Natural killer cell (primary cell): ENCODE results near the gene RTBDN. TPM values are rescaled to one million over a fixed set of nuclear protein-coding genes. Genes with fewer than 3 reads are reported as not detected.

ENCODE experiments used
- ATAC-seq, 3 donors: fragments of 150-1000 bp in 2 of 3; fragments of 200-7000 bp in 1 of 3; cut with Tn5 transposase; 1 replicate in 1 of 3; 2 replicates in 2 of 3; pipeline ENCODE4 v1.10.0; 2021; ENCODE audit warnings: mild to moderate bottlenecking in 2 of 3, moderate library complexity in 2 of 3
- DNase-seq, 2 donors: peaks; one replicate each; pipeline versions ENCODE4 v3.0.0 to v3.0.0-alpha.2; 2013 to 2021; ENCODE audit warnings: mixed read lengths in 1 of 2
- H3K27ac ChIP-seq: one replicate; pipeline ENCODE4 v1.5.1; 2013; ENCODE audit warnings: mild to moderate bottlenecking, low read length
- H3K27me3 ChIP-seq: one replicate; pipeline ENCODE4 v1.6.1; 2013; ENCODE audit warnings: low read length; ENCODE audit not compliant: control insufficient read depth, insufficient read depth
- H3K36me3 ChIP-seq: one replicate; pipeline ENCODE4 v1.6.1; 2013; ENCODE audit warnings: low read length; ENCODE audit not compliant: control insufficient read depth, insufficient read depth
- H3K4me1 ChIP-seq: one replicate; pipeline ENCODE4 v1.6.1; 2013; ENCODE audit warnings: low read length; ENCODE audit not compliant: control insufficient read depth, insufficient read depth
- H3K4me3 ChIP-seq: one replicate; pipeline ENCODE4 v1.5.1; 2013; ENCODE audit warnings: low read length
- H3K9me3 ChIP-seq: one replicate; pipeline ENCODE4 v1.6.1; 2013; ENCODE audit warnings: low read length; ENCODE audit not compliant: control insufficient read depth, insufficient read depth
- H3K27ac Mint-ChIP-seq, 2 donors: one replicate each; pipeline ENCODE4 v1.8.0; 2022; ENCODE audit warnings: mild to moderate bottlenecking in 2 of 2, mixed read lengths in 2 of 2, moderate library complexity in 1 of 2
- H3K27me3 Mint-ChIP-seq, 2 donors: one replicate each; pipeline ENCODE4 v1.8.0; 2022; ENCODE audit warnings: low read depth in 2 of 2, mixed read lengths in 2 of 2
- H3K36me3 Mint-ChIP-seq: one replicate; pipeline ENCODE4 v1.8.0; 2022; ENCODE audit warnings: mixed read lengths
- H3K4me1 Mint-ChIP-seq, 2 donors: one replicate each; pipeline ENCODE4 v1.8.0; 2022; ENCODE audit warnings: mixed read lengths in 2 of 2
- H3K4me3 Mint-ChIP-seq: one replicate; pipeline ENCODE4 v1.8.0; 2022; ENCODE audit warnings: mild to moderate bottlenecking, moderate library complexity, mixed read lengths
- H3K9me3 Mint-ChIP-seq, 2 donors: one replicate each; pipeline ENCODE4 v1.8.0; 2022; ENCODE audit warnings: mixed read lengths in 2 of 2
- WGBS: methylation state at CpG from one replicate; pipeline ENCODE4 v1.1.7; 2013; ENCODE audit warnings: missing lambda C conversion rate; ENCODE audit not compliant: insufficient coverage; 5-methylcytosine and 5-hydroxymethylcytosine counted together
- intact Hi-C: fragments of 100-400 bp; cut with micrococcal nuclease; formaldehyde crosslinking; loops from one replicate; pipeline ENCODE4 v1.14.2; 2022
- total RNA-seq, 4 donors: library from RNA; stranded (reverse); fragments of 120-200 nt in 1 of 4; gene quantifications; one replicate each; pipeline versions ENCODE4 v1.2.3 to v1.2.4, GENCODE V29; 2013 to 2022
- TF ChIP-seq, protein P1 (sequence below): fragments of 200-600 bp; IDR thresholded peaks from one replicate; pipeline ENCODE4 v1.8.0; 2022; ENCODE audit warnings: antibody characterized with exemption

The RTBDN gene
- total RNA-seq, 3 donors from 2014 or later (not counting 1 experiment from before 2014, with no cell fraction given): not detected

DNA sequence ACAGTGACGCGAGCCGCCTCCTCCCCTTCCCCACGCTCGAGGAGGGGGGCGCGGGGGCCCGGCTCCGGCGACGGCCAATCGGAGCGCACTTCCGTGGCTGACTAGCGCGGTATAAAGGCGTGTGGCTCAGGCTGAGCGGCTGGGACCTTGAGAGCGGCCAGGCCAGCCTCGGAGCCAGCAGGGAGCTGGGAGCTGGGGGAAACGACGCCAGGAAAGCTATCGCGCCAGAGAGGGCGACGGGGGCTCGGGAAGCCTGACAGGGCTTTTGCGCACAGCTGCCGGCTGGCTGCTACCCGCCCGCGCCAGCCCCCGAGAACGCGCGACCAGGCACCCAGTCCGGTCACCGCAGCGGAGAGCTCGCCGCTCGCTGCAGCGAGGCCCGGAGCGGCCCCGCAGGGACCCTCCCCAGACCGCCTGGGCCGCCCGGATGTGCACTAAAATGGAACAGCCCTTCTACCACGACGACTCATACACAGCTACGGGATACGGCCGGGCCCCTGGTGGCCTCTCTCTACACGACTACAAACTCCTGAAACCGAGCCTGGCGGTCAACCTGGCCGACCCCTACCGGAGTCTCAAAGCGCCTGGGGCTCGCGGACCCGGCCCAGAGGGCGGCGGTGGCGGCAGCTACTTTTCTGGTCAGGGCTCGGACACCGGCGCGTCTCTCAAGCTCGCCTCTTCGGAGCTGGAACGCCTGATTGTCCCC lies 42.9 kb downstream of the RTBDN start, which contains the start of gene JUNB:
Gene JUNB, plus strand, starts transcription at position 142 of the 706 bp plus-strand sequence. Its CDS starts 286 bp downstream, at position 428.
- peak; percentile 40 to 69 (median 51) for ATAC-seq
- H3K4me1 Mint-ChIP-seq: peaks cover 38 to 45% of the 10 kb centered on the region in 2 donors
- H3K4me1 ChIP-seq: peaks cover 53% of the 10 kb centered on the region

DNA sequence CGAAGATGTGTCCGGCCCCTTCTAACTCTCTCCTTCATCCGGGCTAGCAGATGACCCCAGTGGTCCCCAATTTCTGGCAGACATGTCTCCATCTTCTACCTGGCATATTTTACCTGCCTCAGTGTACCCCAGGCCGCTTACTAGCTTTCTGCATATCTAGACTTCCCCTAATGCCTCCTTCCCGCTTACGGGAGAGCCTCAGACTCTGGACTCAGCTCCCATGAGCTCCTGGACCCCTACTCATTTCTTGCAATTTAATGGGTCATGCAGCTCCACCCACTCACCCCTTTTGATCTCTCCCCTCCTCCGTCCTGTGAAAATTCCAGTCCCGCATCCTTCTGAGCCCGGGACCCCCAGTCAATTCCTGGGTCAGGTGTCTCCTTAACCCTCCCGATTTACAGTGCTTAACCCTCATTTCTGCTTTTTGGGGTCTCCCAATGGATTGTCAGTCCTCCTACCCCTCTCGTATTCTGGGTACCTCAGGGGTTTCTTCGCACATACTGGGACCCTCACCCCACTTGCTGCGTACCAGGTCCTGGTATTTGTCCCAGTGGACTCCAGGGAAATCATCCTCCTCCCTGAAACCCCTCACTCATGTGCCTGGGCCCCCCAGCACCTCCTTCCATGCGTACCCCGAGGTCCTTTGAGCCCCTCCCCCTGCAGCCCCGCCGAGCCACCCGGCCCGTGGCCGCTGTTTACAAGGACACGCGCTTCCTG lies 43.6 kb downstream of the RTBDN start:
- Histone ChIP-seq H3K27me3 (no peaks in the 10 kb centered on the region), H3K27ac (peak overlapping the region; percentile 93), H3K36me3 (no peaks in the 10 kb centered on the region), H3K4me3 (peak overlapping the region; percentile 95), H3K4me1 (peaks cover 53% of the 10 kb centered on the region), H3K9me3 (no peaks in the 10 kb centered on the region)
- Mint-ChIP-seq H3K9me3 (no peaks in the 10 kb centered on the region), H3K4me1 (peaks cover 31 to 38% of the 10 kb centered on the region in 2 donors), H3K27ac (peak overlapping the region; percentile 97 to 99), H3K4me3 (peak overlapping the region; percentile 96), H3K27me3 (no peaks in the 10 kb centered on the region), H3K36me3 (no peaks in the 10 kb centered on the region)
- intact Hi-C loops: loop anchor here (1.0 to 10.0 kb wide), 5 partner anchors 8 to 364 kb away; partner anchors contain the start of genes CALR, IER2, STX10 and TNPO2
- peak in 1 of 2 donors; percentile 60 for DNase-seq
- ATAC-seq: no peak
- TF ChIP-seq, protein P1, sequence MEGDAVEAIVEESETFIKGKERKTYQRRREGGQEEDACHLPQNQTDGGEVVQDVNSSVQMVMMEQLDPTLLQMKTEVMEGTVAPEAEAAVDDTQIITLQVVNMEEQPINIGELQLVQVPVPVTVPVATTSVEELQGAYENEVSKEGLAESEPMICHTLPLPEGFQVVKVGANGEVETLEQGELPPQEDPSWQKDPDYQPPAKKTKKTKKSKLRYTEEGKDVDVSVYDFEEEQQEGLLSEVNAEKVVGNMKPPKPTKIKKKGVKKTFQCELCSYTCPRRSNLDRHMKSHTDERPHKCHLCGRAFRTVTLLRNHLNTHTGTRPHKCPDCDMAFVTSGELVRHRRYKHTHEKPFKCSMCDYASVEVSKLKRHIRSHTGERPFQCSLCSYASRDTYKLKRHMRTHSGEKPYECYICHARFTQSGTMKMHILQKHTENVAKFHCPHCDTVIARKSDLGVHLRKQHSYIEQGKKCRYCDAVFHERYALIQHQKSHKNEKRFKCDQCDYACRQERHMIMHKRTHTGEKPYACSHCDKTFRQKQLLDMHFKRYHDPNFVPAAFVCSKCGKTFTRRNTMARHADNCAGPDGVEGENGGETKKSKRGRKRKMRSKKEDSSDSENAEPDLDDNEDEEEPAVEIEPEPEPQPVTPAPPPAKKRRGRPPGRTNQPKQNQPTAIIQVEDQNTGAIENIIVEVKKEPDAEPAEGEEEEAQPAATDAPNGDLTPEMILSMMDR: no peak
- WGBS: under 1% methylated on average over 22 of the region's 22 CpGs

More for the DNA sequence above, 42.9 kb downstream of the RTBDN start, which contains the start of gene JUNB:
- DNase-seq: peak; percentile 98 to 99
- WGBS: under 1% methylated on average over 73 of the region's 73 CpGs
- H3K4me3 Mint-ChIP-seq: peak within 1 kb of the TSS; percentile 96
- H3K27ac Mint-ChIP-seq: peak within 1 kb of the TSS; percentile 97 to 99
- H3K4me3 ChIP-seq: peak within 1 kb of the TSS; percentile 95
- H3K9me3 Mint-ChIP-seq: no peaks in the 10 kb centered on the region
- H3K27me3 ChIP-seq: no peaks in the 10 kb centered on the region
- peak within 1 kb of the TSS; percentile 93 for H3K27ac ChIP-seq
- no peaks in the 10 kb centered on the region for H3K27me3 Mint-ChIP-seq
- H3K36me3 Mint-ChIP-seq: no peaks in the 10 kb centered on the region
- TF ChIP-seq, protein P1: no peak
- H3K9me3 ChIP-seq: no peaks in the 10 kb centered on the region
- no peaks in the 10 kb centered on the region for H3K36me3 ChIP-seq
- intact Hi-C loops: loop anchor here (1.0 to 10.0 kb wide), 6 partner anchors 9 to 363 kb away; partner anchors contain the start of genes CALR, GET3, IER2 and STX10

DNA sequence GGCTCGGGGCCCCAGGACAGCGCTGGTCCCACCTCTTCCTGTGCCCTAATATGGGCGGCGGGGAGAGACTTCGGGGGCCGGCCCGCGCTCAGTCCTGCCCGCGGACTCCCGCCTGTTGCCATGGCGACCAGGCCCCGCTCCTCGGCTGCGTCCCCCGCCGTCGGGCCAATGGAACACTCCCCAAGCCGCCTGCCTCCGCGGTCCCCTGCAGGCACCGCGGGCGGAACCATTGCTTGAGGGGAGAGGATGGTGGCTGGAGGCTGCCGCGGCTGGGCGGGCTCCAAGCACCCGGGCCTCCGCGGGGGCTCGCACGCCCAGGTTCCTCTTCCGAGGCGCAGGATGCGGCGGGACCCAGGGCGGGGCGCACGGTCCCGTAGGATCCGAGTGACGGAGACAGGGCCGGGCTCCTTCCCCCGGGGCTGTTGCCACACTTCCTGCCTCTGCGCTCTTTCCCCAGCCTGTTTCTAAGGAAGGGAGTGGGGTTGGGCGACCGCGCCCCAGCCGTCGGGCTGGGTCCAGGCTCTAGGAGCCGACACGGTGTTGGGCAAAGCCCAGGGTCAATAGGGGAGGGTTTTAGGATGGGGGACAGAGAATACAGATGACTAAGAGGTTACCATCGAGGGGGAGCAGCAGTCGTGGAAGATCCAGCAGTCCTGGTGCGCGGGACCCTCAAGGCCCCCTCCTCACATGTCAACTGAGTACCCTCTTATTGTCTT lies 44.3 kb downstream of the RTBDN start:
- ATAC-seq (peak; percentile 35 to 56 (median 41)), DNase-seq (peak; percentile 94 to 95)
- Mint-ChIP-seq H3K9me3 (no peaks in the 10 kb centered on the region), H3K36me3 (no peaks in the 10 kb centered on the region), H3K27ac (peak overlapping the region; percentile 97 to 99), H3K4me1 (peaks cover 28 to 38% of the 10 kb centered on the region in 2 donors), H3K4me3 (peak overlapping the region; percentile 96), H3K27me3 (no peaks in the 10 kb centered on the region)
- Histone ChIP-seq H3K36me3 (no peaks in the 10 kb centered on the region), H3K27ac (peak overlapping the region; percentile 93), H3K27me3 (no peaks in the 10 kb centered on the region), H3K4me3 (peak overlapping the region; percentile 95), H3K9me3 (no peaks in the 10 kb centered on the region), H3K4me1 (peaks cover 57% of the 10 kb centered on the region)
- under 1% methylated on average over 56 of the region's 56 CpGs for WGBS
- intact Hi-C loops: loop anchor here (5.0 to 10.0 kb wide), 6 partner anchors 68 to 365 kb away; partner anchors contain the start of genes CALR, IER2, LYL1 and STX10
- TF ChIP-seq, protein P1: no peak
